IgD-negative memory B cell (primary cell): ENCODE measurements around the gene MED9. TPM values are rescaled to one million over a fixed set of nuclear protein-coding genes. Genes with fewer than 3 reads are reported as not detected.
"Not testable (repeated sequence)": the region's sequence is repeated elsewhere in the genome, so short reads cannot be mapped to it uniquely, and the experiment has no call there.

ENCODE experiments used
- H3K27ac Mint-ChIP-seq, 3 donors: one replicate each; pipeline ENCODE4 v1.8.0; 2020 to 2022; ENCODE audit warnings: mild to moderate bottlenecking in 3 of 3, mixed read lengths in 3 of 3, moderate library complexity in 1 of 3
- H3K27me3 Mint-ChIP-seq: one replicate; pipeline ENCODE4 v1.8.0; 2021; ENCODE audit warnings: mixed read lengths
- H3K36me3 Mint-ChIP-seq: one replicate; pipeline ENCODE4 v1.8.0; 2020; ENCODE audit warnings: mild to moderate bottlenecking, mixed read lengths
- H3K4me1 Mint-ChIP-seq, 3 donors: one replicate each; pipeline ENCODE4 v1.8.0; 2020 to 2022; ENCODE audit warnings: mixed read lengths in 3 of 3, mild to moderate bottlenecking in 1 of 3
- H3K4me3 Mint-ChIP-seq, 4 donors: one replicate each; pipeline ENCODE4 v1.8.0; 2020 to 2022; ENCODE audit warnings: mild to moderate bottlenecking in 4 of 4, mixed read lengths in 4 of 4, moderate library complexity in 3 of 4
- H3K9me3 Mint-ChIP-seq, 3 donors: one replicate each; pipeline ENCODE4 v1.8.0; 2020 to 2021; ENCODE audit warnings: mixed read lengths in 3 of 3, mild to moderate bottlenecking in 1 of 3
- polyA plus RNA-seq: library from polyadenylated mRNA; unstranded; fragments of 300-500 nt; fragmentation: Illumina TruSeq; gene quantifications from one replicate; pipeline ENCODE4 v1.2.3, GENCODE V29; 2021

The MED9 gene
- polyA plus RNA-seq, 1 donor from 2014 or later, result 18.1 TPM

GRCh38 chr17:17445925-17446665 lies 30.7 kb upstream of the MED9 start:
- peaks cover 14% of the 10 kb centered on the region for H3K27me3 Mint-ChIP-seq
- H3K36me3 Mint-ChIP-seq, result peaks cover 2% of the 10 kb centered on the region
- peaks cover 0 to 3% (median 0%) of the 10 kb centered on the region in 3 donors for H3K4me1 Mint-ChIP-seq
- H3K9me3 Mint-ChIP-seq, result peaks cover 0 to 4% (median 3%) of the 10 kb centered on the region in 3 donors
- no peak overlapping the region for H3K27ac Mint-ChIP-seq
- H3K4me3 Mint-ChIP-seq, result no peak overlapping the region

- Mint-ChIP-seq H3K27ac (no peak overlapping the region), H3K9me3 (peaks cover 0 to 4% (median 3%) of the 10 kb centered on the region in 3 donors), H3K36me3 (peaks cover 2% of the 10 kb centered on the region), H3K27me3 (peaks cover 12% of the 10 kb centered on the region), H3K4me3 (no peak overlapping the region), H3K4me1 (peaks cover 0 to 3% (median 0%) of the 10 kb centered on the region in 3 donors)
Measured at GRCh38 chr17:17446666-17447155, 30.1 kb upstream of the MED9 start.

- Mint-ChIP-seq H3K36me3 (peaks cover 2% of the 10 kb centered on the region), H3K4me1 (peaks cover 0 to 6% (median 0%) of the 10 kb centered on the region in 3 donors), H3K27ac (no peak overlapping the region), H3K4me3 (no peak overlapping the region), H3K27me3 (peaks cover 12% of the 10 kb centered on the region), H3K9me3 (peaks cover 0 to 4% (median 3%) of the 10 kb centered on the region in 3 donors)
Measured at GRCh38 chr17:17447264-17447663, 29.5 kb upstream of the MED9 start.

DNA sequence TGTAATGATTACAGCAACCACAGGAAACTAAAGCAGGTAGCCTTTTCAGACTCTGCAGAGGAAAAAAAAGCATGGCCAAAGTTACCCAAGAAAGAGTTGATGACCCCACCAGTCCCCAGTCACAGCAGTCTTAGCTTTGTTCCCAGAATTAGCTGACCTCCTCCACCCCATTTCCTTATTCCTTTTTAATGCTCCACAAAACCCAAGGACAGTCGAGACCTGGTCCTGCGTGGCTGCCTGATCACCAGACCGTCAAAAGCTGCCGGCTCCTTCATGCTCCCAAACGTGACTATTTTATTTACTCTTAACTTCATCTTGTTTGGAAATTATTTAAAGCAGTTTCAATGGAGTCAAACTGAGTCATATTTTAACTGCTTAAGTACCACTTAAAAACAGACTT lies 28.7 kb upstream of the MED9 start:
- peaks cover 0 to 6% (median 0%) of the 10 kb centered on the region in 3 donors for H3K4me1 Mint-ChIP-seq
- no peak overlapping the region for H3K27ac Mint-ChIP-seq
- peaks cover 12% of the 10 kb centered on the region for H3K27me3 Mint-ChIP-seq
- peak overlapping the region in 1 of 4 donors; percentile 58 for H3K4me3 Mint-ChIP-seq
- peaks cover 0 to 4% (median 3%) of the 10 kb centered on the region in 3 donors for H3K9me3 Mint-ChIP-seq
- H3K36me3 Mint-ChIP-seq, result peaks cover 2% of the 10 kb centered on the region

- H3K27me3 Mint-ChIP-seq, result peaks cover 12% of the 10 kb centered on the region
- peaks cover 2% of the 10 kb centered on the region for H3K36me3 Mint-ChIP-seq
- peaks cover 0 to 4% (median 3%) of the 10 kb centered on the region in 3 donors for H3K9me3 Mint-ChIP-seq
- H3K4me3 Mint-ChIP-seq, result no peak overlapping the region
- H3K27ac Mint-ChIP-seq, result no peak overlapping the region
- peaks cover 0 to 6% (median 0%) of the 10 kb centered on the region in 3 donors for H3K4me1 Mint-ChIP-seq
Measured at GRCh38 chr17:17448723-17449122, 28.1 kb upstream of the MED9 start.

GRCh38 chr17:17453088-17453487 lies 23.7 kb upstream of the MED9 start:
- Mint-ChIP-seq H3K27me3 (peaks cover 6% of the 10 kb centered on the region), H3K9me3 (no peaks in the 10 kb centered on the region), H3K4me3 (no peak overlapping the region), H3K4me1 (peaks cover 0 to 3% (median 0%) of the 10 kb centered on the region in 3 donors), H3K36me3 (peaks cover 2% of the 10 kb centered on the region), H3K27ac (no peak overlapping the region)

- Mint-ChIP-seq H3K27me3 (peaks cover 6% of the 10 kb centered on the region), H3K36me3 (peaks cover 2% of the 10 kb centered on the region), H3K4me1 (peaks cover 0 to 3% (median 0%) of the 10 kb centered on the region in 3 donors), H3K4me3 (no peak overlapping the region), H3K27ac (no peak overlapping the region), H3K9me3 (no peaks in the 10 kb centered on the region)
Measured at GRCh38 chr17:17454276-17454675, 22.5 kb upstream of the MED9 start.

- not testable (repeated sequence) for H3K27me3 Mint-ChIP-seq, H3K4me3 Mint-ChIP-seq, H3K36me3 Mint-ChIP-seq, H3K4me1 Mint-ChIP-seq, H3K9me3 Mint-ChIP-seq, H3K27ac Mint-ChIP-seq
Measured at GRCh38 chr17:17454700-17455099, 22.1 kb upstream of the MED9 start.

- Mint-ChIP-seq H3K4me1 (peaks cover 0 to 3% (median 0%) of the 10 kb centered on the region in 3 donors), H3K9me3 (peaks cover 0 to 3% (median 3%) of the 10 kb centered on the region in 3 donors), H3K27me3 (peaks cover 5% of the 10 kb centered on the region), H3K36me3 (no peaks in the 10 kb centered on the region), H3K27ac (no peak overlapping the region), H3K4me3 (no peak overlapping the region)
Measured at GRCh38 chr17:17455173-17455572, 21.6 kb upstream of the MED9 start.

DNA sequence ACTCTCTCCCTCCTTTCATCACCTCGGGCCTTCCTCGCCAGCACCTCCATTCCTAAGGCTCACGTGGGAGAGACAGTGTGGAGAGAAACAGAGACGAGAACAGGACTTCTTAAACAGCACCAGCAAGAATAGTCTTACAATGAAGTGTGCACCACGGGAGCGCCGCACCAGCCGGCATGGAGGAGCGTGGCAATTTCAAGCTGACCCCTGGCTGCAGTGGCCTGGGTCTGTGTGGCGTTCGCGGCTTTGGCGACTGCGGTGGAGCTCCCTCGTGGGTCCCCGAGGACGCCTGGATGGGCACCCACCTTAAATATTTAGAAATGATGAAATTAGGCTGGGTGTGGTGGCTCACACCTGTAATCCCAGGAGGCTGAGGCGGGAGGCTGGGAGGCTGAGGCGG lies 20.5 kb upstream of the MED9 start:
- H3K27me3 Mint-ChIP-seq, result peaks cover 3% of the 10 kb centered on the region
- peak overlapping the region in 1 of 3 donors; percentile 2 for H3K27ac Mint-ChIP-seq
- H3K9me3 Mint-ChIP-seq, result peaks cover 0 to 4% (median 4%) of the 10 kb centered on the region in 3 donors
- peaks cover 0 to 3% (median 0%) of the 10 kb centered on the region in 3 donors for H3K4me1 Mint-ChIP-seq
- H3K4me3 Mint-ChIP-seq, result no peak overlapping the region
- H3K36me3 Mint-ChIP-seq, result no peaks in the 10 kb centered on the region

DNA sequence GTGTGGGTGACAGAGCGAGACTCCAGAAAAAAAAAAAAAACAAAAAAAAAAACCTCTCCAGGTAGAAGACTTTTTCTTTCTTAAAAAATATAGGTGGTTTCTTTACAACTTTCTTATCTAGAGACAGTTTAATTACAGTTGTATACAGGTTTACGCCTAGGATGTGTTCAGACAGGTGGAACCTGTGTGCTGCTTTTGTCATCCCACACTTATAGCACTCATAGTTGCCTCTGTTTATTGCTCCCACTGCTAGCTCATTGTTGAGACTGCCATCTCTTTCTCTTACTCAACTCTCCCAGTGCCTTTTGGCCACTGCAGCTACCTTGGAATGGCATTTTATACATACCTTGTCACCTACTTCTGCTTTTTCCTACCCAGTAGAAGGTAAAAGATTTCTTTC lies 19.1 kb upstream of the MED9 start:
- Mint-ChIP-seq H3K27me3 (peaks cover 3% of the 10 kb centered on the region), H3K9me3 (peaks cover 0 to 4% (median 4%) of the 10 kb centered on the region in 3 donors), H3K27ac (no peak overlapping the region), H3K36me3 (no peaks in the 10 kb centered on the region), H3K4me3 (no peak overlapping the region), H3K4me1 (no peaks in the 10 kb centered on the region)

- Mint-ChIP-seq H3K9me3 (peaks cover 0 to 4% (median 4%) of the 10 kb centered on the region in 3 donors), H3K4me3 (no peak overlapping the region), H3K27ac (no peak overlapping the region)
Measured at GRCh38 chr17:17460038-17460437, 16.8 kb upstream of the MED9 start.

GRCh38 chr17:17462048-17462824 lies 14.6 kb upstream of the MED9 start:
- Mint-ChIP-seq H3K27ac (no peak overlapping the region), H3K4me3 (no peak overlapping the region), H3K4me1 (no peaks in the 10 kb centered on the region), H3K36me3 (no peaks in the 10 kb centered on the region), H3K27me3 (peaks cover 2% of the 10 kb centered on the region), H3K9me3 (peaks cover 0 to 4% (median 4%) of the 10 kb centered on the region in 3 donors)

More at GRCh38 chr17:17460038-17460437, 16.8 kb upstream of the MED9 start:
- no peaks in the 10 kb centered on the region for H3K4me1 Mint-ChIP-seq
- H3K27me3 Mint-ChIP-seq, result peaks cover 2% of the 10 kb centered on the region
- H3K36me3 Mint-ChIP-seq, result no peaks in the 10 kb centered on the region

- Mint-ChIP-seq H3K36me3 (no peaks in the 10 kb centered on the region), H3K9me3 (peaks cover 0 to 4% (median 4%) of the 10 kb centered on the region in 3 donors), H3K4me1 (no peaks in the 10 kb centered on the region), H3K27ac (no peak overlapping the region), H3K4me3 (no peak overlapping the region), H3K27me3 (peaks cover 2% of the 10 kb centered on the region)
Measured at GRCh38 chr17:17463821-17464220, 13.0 kb upstream of the MED9 start.

DNA sequence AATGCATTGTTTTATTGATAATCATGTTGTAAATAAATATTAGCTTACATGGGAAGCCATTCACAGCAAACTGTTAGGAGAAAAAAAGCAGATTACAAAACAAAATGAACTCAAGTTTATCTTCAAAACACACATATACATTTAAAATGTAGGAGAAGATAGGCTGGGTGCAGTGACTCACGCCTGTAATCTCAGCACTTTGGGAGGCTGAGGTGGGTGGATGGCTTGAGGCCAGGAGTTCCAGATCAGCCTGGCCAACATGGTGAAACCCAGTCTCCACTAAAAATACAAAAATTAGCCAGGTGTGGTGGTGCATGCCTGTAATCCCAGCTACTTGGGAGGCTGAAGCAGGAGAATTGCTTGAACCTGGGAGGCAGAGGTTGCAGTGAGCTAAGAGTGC lies 10.9 kb upstream of the MED9 start:
- not testable (repeated sequence) for H3K36me3 Mint-ChIP-seq, H3K4me1 Mint-ChIP-seq, H3K9me3 Mint-ChIP-seq, H3K4me3 Mint-ChIP-seq, H3K27ac Mint-ChIP-seq, H3K27me3 Mint-ChIP-seq
